ENCODE results near the gene GKN2. TPM values are rescaled to one million over a fixed set of nuclear protein-coding genes. Genes with fewer than 3 reads are reported as not detected.

GKN2 gene
- total RNA-seq, 1 experiment from 2014 or later, result not detected

DNA sequence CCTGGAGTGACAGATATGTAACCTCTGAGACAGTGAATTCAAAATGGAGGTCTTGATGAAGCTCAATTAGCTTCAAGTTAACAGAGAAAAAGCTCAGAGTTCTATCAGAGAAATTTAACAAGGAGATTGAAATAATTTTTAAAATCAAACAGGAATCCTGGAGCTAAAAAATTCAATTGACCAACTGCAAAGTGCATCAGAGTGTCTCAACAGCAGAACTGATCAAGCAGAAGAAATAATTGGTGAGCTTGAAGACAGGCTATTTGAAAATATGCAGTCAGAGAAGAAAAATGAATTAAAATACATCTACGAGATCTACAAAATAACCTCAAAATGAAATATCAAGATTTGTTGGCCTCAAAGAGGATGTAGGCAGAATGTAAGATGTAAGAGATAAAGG lies 51.1 kb downstream of the GKN2 start:
- Histone ChIP-seq H3T11ph (ENCODE audit: low read length) (no peak overlapping the region), H4K91ac (ENCODE audit: insufficient read length, low read depth, low read length) (no peak overlapping the region), H3K56ac (ENCODE audit: insufficient read length, low read depth, low read length) (no peak overlapping the region), H3K4me1 (ENCODE audit: insufficient read depth, low read length) (no peaks in the 10 kb centered on the region), H3K23ac (ENCODE audit: insufficient read length, low read depth, low read length) (no peak overlapping the region), H2AFZ (ENCODE audit: low read length) (no peak overlapping the region), H2BK5ac (ENCODE audit: insufficient read length, low read length) (no peak overlapping the region), H2BK20ac (ENCODE audit: low read depth, low read length, poor library complexity, severe bottlenecking) (no peak overlapping the region), H3K18ac (ENCODE audit: insufficient read length, low read depth, low read length) (no peak overlapping the region), H2BK15ac (ENCODE audit: low read depth, low read length) (no peak overlapping the region), H3K9ac (ENCODE audit: extremely low read depth, insufficient read length, low read length) (no peak overlapping the region), H3K79me2 (ENCODE audit: insufficient read depth, low read length) (no peaks in the 10 kb centered on the region), H3K27ac (ENCODE audit: insufficient read length, low read depth, low read length) (no peak overlapping the region), H4K20me1 (ENCODE audit: control insufficient read depth, insufficient read depth, insufficient read length) (no peaks in the 10 kb centered on the region), H3K9me3 (ENCODE audit: control insufficient read depth, low read depth, low read length) (no peaks in the 10 kb centered on the region), H3K14ac (ENCODE audit: insufficient read depth, low read length) (no peak overlapping the region), H3K4me2 (ENCODE audit: insufficient read depth, insufficient read length, low read length) (no peak overlapping the region), H3K27me3 (ENCODE audit: insufficient read depth, low read length) (no peaks in the 10 kb centered on the region), H3K23me2 (ENCODE audit: insufficient read length, low read depth, low read length, poor library complexity, severe bottlenecking) (no peaks in the 10 kb centered on the region), H3K79me1 (ENCODE audit: insufficient read depth, low read depth, low read length, poor library complexity, severe bottlenecking) (no peaks in the 10 kb centered on the region), H2BK120ac (ENCODE audit: low read depth, low read length, poor library complexity, severe bottlenecking) (no peak overlapping the region), H3K4ac (ENCODE audit: low read depth, low read length) (no peak overlapping the region), H4K5ac (ENCODE audit: insufficient read length, low read depth, low read length) (no peak overlapping the region), H2AK5ac (ENCODE audit: insufficient read length, low read length) (no peak overlapping the region), H4K8ac (replicated peaks; ENCODE audit: insufficient read length, low read depth, low read length) (no peak overlapping the region), H2BK12ac (ENCODE audit: insufficient read length, low read depth, low read length) (no peak overlapping the region)
- Mint-ChIP-seq H3K4me3 (no peak overlapping the region), H3K4me1 (peaks cover 0 to 2% of the 10 kb centered on the region in 2 experiments; a peak in 1 of 4 replicates), H3K27ac (no peak overlapping the region), H3K9me3 (peaks cover 19 to 24% of the 10 kb centered on the region in 2 experiments), H3K27me3 (ENCODE audit: low read depth) (no peaks in the 10 kb centered on the region; the same call in 1 of the 2 replicates), H3K36me3 (ENCODE audit: insufficient read depth in 1 of 3, low read depth in 3 of 3) (peaks cover 0 to 24% (median 4%) of the 10 kb centered on the region in 3 experiments; a peak in 4 of 7 replicates)
- DNase-seq, result no peak
- whole genome bisulfite sequencing (ENCODE audit: extremely low coverage, insufficient read length, low lambda C conversion rate), result no CpG with 5 or more reads among the region's 1 CpG
- no peak for TF ChIP-seq CTCF (conservative IDR thresholded peaks at IDR 0.05)

All from H9 (cell line).